Right ventricle myocardium superior (tissue), 1 donor: Measurements from ENCODE around the gene MCOLN1. TPM values are rescaled to one million over a fixed set of nuclear protein-coding genes. Genes with fewer than 3 reads are reported as not detected.

Experiments
- ATAC-seq: fragments of 200-7000 bp; cut with Tn5 transposase; one replicate; pipeline ENCODE4 v1.9.1; 2020; ENCODE audit warnings: mild to moderate bottlenecking; ENCODE audit not compliant: poor library complexity
- DNase-seq: peaks from one replicate; pipeline ENCODE4 v3.0.0-alpha.2; 2020
- intact Hi-C: fragments of 100-400 bp; cut with DNase I; formaldehyde crosslinking; loops from one replicate; pipeline ENCODE4 v1.11.2; 2022
- total RNA-seq: library from RNA; stranded (reverse); fragmentation: NEBNext Ultra II Directional; extraction: Animal tissue kit (Norgen Biotek cat#: 25700); gene quantifications from one replicate; pipeline ENCODE4 v1.2.1, GENCODE V29; 2021
- donor health status: DM: no; HTN: yes; CAD: no; lungs with severe emphysema.

The MCOLN1 gene
- total RNA-seq, 1 donor from 2014 or later, result 17.5 TPM

DNA sequence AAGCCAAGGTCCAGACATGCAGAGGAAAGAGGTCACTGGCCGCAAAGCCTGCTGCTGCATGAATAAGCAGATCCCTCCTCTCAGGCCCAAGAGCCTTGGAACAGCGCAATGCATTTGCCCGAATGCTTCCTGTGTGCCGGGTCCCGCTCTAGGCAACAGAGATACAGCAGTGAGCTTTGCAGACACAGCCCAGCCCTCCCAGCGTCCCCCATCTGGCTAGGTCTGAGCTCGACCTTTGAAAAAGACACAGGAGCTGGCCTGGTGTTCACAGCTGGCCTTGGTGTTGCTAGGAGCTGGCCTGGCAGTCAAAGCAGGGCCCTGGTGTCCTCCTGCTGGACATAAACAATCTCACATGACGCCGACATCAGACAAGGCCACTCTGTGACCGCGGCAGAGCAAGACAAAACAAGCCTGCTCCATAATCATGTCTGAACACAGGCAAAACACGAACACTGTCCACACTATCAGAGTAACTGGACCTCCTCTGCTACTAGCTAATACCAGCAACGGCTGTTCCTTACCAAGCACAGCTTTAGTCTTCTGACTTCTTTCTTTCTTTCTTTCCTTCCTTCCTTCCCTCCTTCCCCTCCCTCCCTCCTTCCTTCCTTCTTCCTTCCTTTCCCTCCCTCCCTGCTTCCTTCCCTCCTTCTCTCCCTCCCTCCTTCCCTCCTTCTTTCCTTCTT, 27.9 kb upstream of the MCOLN1 start:
- DNase-seq, result peak; percentile 68
- peak; percentile 83 for ATAC-seq
- intact Hi-C loops, result no loop called here

DNA sequence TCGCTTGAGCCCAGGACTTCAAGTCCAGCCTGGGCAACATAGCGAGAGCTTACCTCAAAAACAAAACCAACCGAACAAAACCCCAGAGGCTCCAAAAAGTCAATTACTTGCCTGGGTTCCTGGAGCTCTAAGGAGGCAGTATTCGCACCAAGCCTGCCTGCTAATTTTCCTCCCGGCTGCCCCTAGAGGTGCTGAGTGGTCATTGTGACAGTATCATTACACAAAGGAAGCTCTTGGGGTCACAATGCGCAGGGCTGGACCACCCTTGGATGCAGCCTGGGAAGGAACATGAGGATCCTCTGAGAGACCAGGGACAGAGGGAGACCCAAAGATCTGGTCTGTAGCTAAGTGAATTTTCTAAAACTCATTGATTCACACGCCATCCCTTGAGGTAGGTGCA, 25.1 kb upstream of the MCOLN1 start:
- ATAC-seq (no peak), DNase-seq (no peak)
- intact Hi-C loops, result no loop called here

- DNase-seq (no peak), ATAC-seq (peak; percentile 49)
- intact Hi-C loops, result no loop called here
Measured at GRCh38 chr19:7500811-7501450, 21.5 kb upstream of the MCOLN1 start.

GRCh38 chr19:7502552-7502951, 19.9 kb upstream of the MCOLN1 start:
- ATAC-seq (no peak), DNase-seq (no peak)
- intact Hi-C loops, result no loop called here

- DNase-seq, result no peak
- ATAC-seq, result no peak
- intact Hi-C loops, result no loop called here
Measured at GRCh38 chr19:7504684-7505083, 17.7 kb upstream of the MCOLN1 start.

- intact Hi-C loops, result no loop called here
- DNase-seq, result no peak
- ATAC-seq, result no peak
Measured at GRCh38 chr19:7505288-7505681, 17.1 kb upstream of the MCOLN1 start.

- intact Hi-C loops, result no loop called here
- ATAC-seq (peak; percentile 49), DNase-seq (no peak)
Measured at GRCh38 chr19:7505682-7506384, 16.6 kb upstream of the MCOLN1 start.

GRCh38 chr19:7506385-7507328, 15.8 kb upstream of the MCOLN1 start:
- intact Hi-C loops, result no loop called here
- ATAC-seq, result peak; percentile 90

DNA sequence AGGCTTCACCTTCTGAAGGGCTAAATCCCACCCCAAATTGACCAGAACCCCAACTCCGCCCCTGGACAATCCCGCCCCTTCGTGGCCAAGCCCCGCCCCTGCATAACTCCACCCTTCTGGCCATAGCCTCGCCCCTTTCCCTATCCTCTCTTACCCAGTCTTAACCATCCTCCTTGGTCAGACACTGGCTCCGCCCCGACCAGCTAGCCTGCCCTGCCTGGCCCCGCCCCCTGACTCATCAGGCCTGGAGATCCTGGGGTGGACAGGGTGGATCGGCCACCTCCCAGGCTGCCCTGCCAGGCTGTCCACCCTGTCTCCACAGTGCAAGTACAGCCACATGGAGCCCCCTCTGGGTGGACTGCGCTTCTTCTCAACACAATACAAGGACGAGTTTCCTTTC, 14.5 kb upstream of the MCOLN1 start:
- DNase-seq, result peak; percentile 83
- intact Hi-C loops, result no loop called here

More at GRCh38 chr19:7506385-7507328, 15.8 kb upstream of the MCOLN1 start:
- peak; percentile 91 for DNase-seq

GRCh38 chr19:7509625-7510024, 12.8 kb upstream of the MCOLN1 start:
- no peak for ATAC-seq
- DNase-seq, result no peak
- intact Hi-C loops, result loop anchor here (10.0 kb wide), 1 partner anchor 115 kb away; no protein-coding TSS in a partner anchor

More for the DNA sequence above, 14.5 kb upstream of the MCOLN1 start:
- ATAC-seq, result peak; percentile 41

- intact Hi-C loops, result loop anchor here (10.0 kb wide), 1 partner anchor 118 kb away; no protein-coding TSS in a partner anchor
- peak; percentile 21 for DNase-seq
- no peak for ATAC-seq
Measured at GRCh38 chr19:7512400-7512851, 10.0 kb upstream of the MCOLN1 start.

- intact Hi-C loops, result loop anchor here (10.0 kb wide), 1 partner anchor 119 kb away; no protein-coding TSS in a partner anchor
- ATAC-seq, result no peak
- DNase-seq, result peak; percentile 4
Measured at GRCh38 chr19:7513809-7514642, 8.4 kb upstream of the MCOLN1 start.

- ATAC-seq, result peak; percentile 65
- DNase-seq, result peak; percentile 59
- intact Hi-C loops, result loop anchor here (10.0 kb wide), 1 partner anchor 120 kb away; no protein-coding TSS in a partner anchor
Measured at GRCh38 chr19:7515110-7515644, 7.2 kb upstream of the MCOLN1 start.

DNA sequence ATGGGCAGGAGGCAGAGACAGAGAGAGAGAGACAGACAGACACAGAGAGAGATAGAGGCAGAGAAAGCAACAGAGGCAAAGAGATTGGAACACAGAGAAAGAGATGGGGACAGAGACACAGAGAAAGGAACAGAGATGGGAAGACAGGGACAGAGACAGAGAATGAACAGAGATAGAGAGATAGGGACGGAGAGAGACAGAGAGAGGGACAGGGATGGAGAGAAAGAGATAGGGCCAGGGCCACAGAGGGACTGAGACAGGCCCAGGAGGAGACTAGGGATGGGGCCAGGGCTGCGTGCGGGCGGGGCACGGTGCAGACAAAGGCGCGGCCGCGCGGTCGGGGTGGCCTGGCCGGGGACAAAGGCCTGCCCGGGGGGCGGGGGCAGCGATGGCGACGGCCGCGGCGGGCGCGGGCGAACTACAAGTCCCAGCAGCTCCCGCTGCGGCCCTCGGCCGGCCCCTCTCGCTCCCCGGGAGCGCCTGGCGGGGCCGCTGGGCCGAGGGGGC, 6.7 kb upstream of the MCOLN1 start, which contains the start of gene ZNF358:
TSS of gene ZNF358 (plus strand) at position 459 of the 507 bp plus-strand sequence. CDS start 3,140 bp downstream, outside the sequence.
- intact Hi-C loops, result loop anchor here (10.0 kb wide), 1 partner anchor 121 kb away; no protein-coding TSS in a partner anchor
- DNase-seq, result peak; percentile 89
- peak; percentile 90 for ATAC-seq

DNA sequence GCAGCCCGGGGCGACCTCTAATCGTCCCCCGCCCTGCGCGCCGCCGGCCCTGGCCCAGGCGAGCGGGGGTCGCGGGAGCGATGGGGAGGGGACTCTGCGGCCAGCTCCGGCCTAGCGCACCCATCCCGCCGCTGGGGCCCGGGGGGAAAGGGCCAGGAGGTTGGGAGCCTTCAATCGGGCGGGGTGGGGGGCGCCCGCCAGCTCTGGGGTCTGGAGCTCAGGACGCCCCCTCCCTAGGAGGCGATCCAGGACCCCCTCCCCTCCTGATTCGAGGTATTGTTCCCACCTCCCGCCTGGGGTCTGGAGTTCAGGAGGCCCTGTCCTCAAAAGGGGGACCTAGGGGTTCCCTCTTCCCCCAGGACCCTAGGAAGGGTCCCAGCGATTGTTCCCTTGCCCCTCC, 6.1 kb upstream of the MCOLN1 start:
- intact Hi-C loops, result loop anchor here (10.0 kb wide), 1 partner anchor 122 kb away; no protein-coding TSS in a partner anchor
- peak; percentile 33 for DNase-seq
- no peak for ATAC-seq

DNA sequence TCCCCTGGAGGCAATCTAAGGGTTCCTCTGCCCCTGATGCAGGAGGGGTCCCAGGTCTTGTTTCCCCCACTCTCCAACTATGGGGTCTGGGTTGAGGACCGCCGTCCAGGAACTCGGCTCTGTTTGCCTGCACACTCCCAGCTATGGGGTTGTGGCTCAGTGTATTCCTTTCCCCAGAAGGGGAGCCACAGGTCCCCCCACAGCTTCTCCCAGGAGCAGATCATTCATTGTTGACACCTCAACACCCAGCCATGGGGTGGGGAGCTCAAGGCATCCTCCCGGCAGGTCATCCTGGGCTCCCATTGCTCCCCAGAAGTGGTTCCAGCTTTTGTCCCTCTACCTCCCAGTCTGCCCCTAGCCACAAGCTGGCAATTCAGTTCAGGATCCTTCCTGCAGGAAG, 5.5 kb upstream of the MCOLN1 start:
- no peak for ATAC-seq

More for the DNA sequence above, 5.5 kb upstream of the MCOLN1 start:
- DNase-seq, result peak; percentile 13
- intact Hi-C loops, result loop anchor here (10.0 kb wide), 1 partner anchor 122 kb away; no protein-coding TSS in a partner anchor
